Measurements from ENCODE around the gene RIT1. TPM values are rescaled to one million over a fixed set of nuclear protein-coding genes. Genes with fewer than 3 reads are reported as not detected.

Gene RIT1
- total RNA-seq, 2 donors from 2014 or later = 23.1 to 26.1 TPM

- ATAC-seq = no peak
- no peak for DNase-seq
- intact Hi-C loops (cut with DNase I) = no loop called here
These were observed 43.4 kb downstream of the RIT1 start for GRCh38 chr1:155867766-155868165.

GRCh38 chr1:155864393-155864792 lies 46.8 kb downstream of the RIT1 start:
- no peak for DNase-seq
- ATAC-seq = no peak
- intact Hi-C loops (cut with DNase I) = no loop called here

GRCh38 chr1:155861896-155862295 lies 49.3 kb downstream of the RIT1 start:
- ATAC-seq (no peak), DNase-seq (no peak)
- intact Hi-C loops (cut with DNase I) = loop anchor here in 1 of 2 donors (2.0 kb wide), 1 partner anchor 49 kb away; the partner anchor contains the start of gene RIT1

GRCh38 chr1:155860970-155861510 lies 50.1 kb downstream of the RIT1 start:
- ATAC-seq (no peak), DNase-seq (no peak)
- intact Hi-C loops (cut with DNase I) = loop anchor here in 1 of 2 donors (2.0 kb wide), 1 partner anchor 50 kb away; the partner anchor contains the start of gene RIT1

GRCh38 chr1:155859881-155860871 lies 51.0 kb downstream of the RIT1 start:
- ATAC-seq (peak; percentile 56 to 81), DNase-seq (peak; percentile 90)
- intact Hi-C loops (cut with DNase I) = loop anchor here in 1 of 2 donors (2.0 kb wide), 1 partner anchor 51 kb away; the partner anchor contains the start of gene RIT1

- peak; percentile 97 for DNase-seq
- peak; percentile 92 to 93 for ATAC-seq
- intact Hi-C loops (cut with DNase I) = no loop called here
These were observed 51.8 kb downstream of the RIT1 start, which contains the start of gene SYT11 for GRCh38 chr1:155859234-155859829. TSS of gene SYT11 (plus strand) at chr1:155859567. CDS start at chr1:155859762, 195 bp downstream.

- intact Hi-C loops (cut with DNase I) = no loop called here
- DNase-seq (no peak), ATAC-seq (no peak)
These were observed 52.3 kb downstream of the RIT1 start for GRCh38 chr1:155858800-155859233.

- DNase-seq (peak; percentile 93), ATAC-seq (peak; percentile 75 to 77)
- intact Hi-C loops (cut with DNase I) = no loop called here
These were observed 53.9 kb downstream of the RIT1 start, which contains the start of gene GON4L for GRCh38 chr1:155856975-155857930. TSS of gene GON4L (minus strand) at chr1:155857214. CDS start at chr1:155853780, 3,434 bp downstream.

- intact Hi-C loops (cut with DNase I) = no loop called here
- ATAC-seq = no peak
- DNase-seq = no peak
These were observed 54.7 kb downstream of the RIT1 start for GRCh38 chr1:155856257-155856974.

- no peak for DNase-seq
- no peak for ATAC-seq
- intact Hi-C loops (cut with DNase I) = no loop called here
These were observed 60.8 kb downstream of the RIT1 start for GRCh38 chr1:155850345-155850744.

GRCh38 chr1:155847823-155848529 lies 63.2 kb downstream of the RIT1 start:
- intact Hi-C loops (cut with DNase I) = no loop called here
- DNase-seq (no peak), ATAC-seq (no peak)

Small RNA genes lying within 50 kb of the gene (microRNA-seq; reads per million reads assigned to microRNA genes)
- gene MIR6738 = 0 to 0.20 reads per million in 2 donors

Other genes with a start within 250 kb of the RIT1 start
- gene YY1AP1, start 222.6 kb downstream of the RIT1 start, total RNA-seq = 10 to 100 TPM; 47.5 to 63.7 TPM
- gene DAP3, start 222.3 kb downstream of the RIT1 start, total RNA-seq = 10 to 100 TPM; 85.1 to 96.0 TPM
- gene GON4L, start 54.1 kb downstream of the RIT1 start, total RNA-seq = 10 to 100 TPM; 22.2 to 28.4 TPM
- gene SYT11, start 51.8 kb downstream of the RIT1 start, total RNA-seq = 10 to 100 TPM in 1 of 2 donors, 1 to 10 TPM in 1; 9.9 to 16.5 TPM
- 10 to 100 TPM; 21.0 to 27.8 TPM for gene KHDC4, start 23.1 kb upstream of the RIT1 start, total RNA-seq
- not detected for gene RXFP4, start 30.3 kb upstream of the RIT1 start, total RNA-seq
- gene ARHGEF2, start 67.2 kb upstream of the RIT1 start, total RNA-seq = 10 to 100 TPM; 63.4 to 70.8 TPM
- gene SSR2, start 109.6 kb upstream of the RIT1 start, total RNA-seq = 100 to 1,000 TPM; 101 to 127 TPM
- gene UBQLN4, start 142.4 kb upstream of the RIT1 start, total RNA-seq = 10 to 100 TPM; 23.6 to 27.2 TPM
- gene LAMTOR2, start 143.4 kb upstream of the RIT1 start, total RNA-seq = 10 to 100 TPM; 48.9 to 54.4 TPM
- not detected for gene RAB25, start 149.8 kb upstream of the RIT1 start, total RNA-seq
- under 1 TPM; 0.15 to 0.42 TPM for gene MEX3A, start 171.1 kb upstream of the RIT1 start, total RNA-seq
- 100 to 1,000 TPM; 264 to 384 TPM for gene LMNA, start 203.4 kb upstream of the RIT1 start, total RNA-seq
- gene SEMA4A, start 242.2 kb upstream of the RIT1 start, total RNA-seq = 1 to 10 TPM; 2.7 to 3.8 TPM